Omental fat pad (tissue), 4 donors: ENCODE measurements around the gene CDK14. TPM values are rescaled to one million over a fixed set of nuclear protein-coding genes. Genes with fewer than 3 reads are reported as not detected.

Source experiments
- ATAC-seq: fragments of 150-250 bp; one replicate; pipeline ENCODE4 v1.9.1; 2016; ENCODE audit warnings: mild to moderate bottlenecking, moderate library complexity; ENCODE audit not compliant: low FRiP score
- DNase-seq: peaks from one replicate; pipeline ENCODE4 v3.0.0-alpha.2; 2019; ENCODE audit warnings: low spot score
- CTCF ChIP-seq, 3 donors: fragments of 450-650 bp; IDR thresholded peaks; one replicate each; pipeline ENCODE4 v1.5.1; 2016 to 2017; ENCODE audit warnings: antibody characterized with exemption in 3 of 3, mild to moderate bottlenecking in 3 of 3, moderate library complexity in 2 of 3
- total RNA-seq, 4 donors: library from RNA; depleted of rRNA; stranded (reverse); fragments of >200 nt; gene quantifications; one replicate each; pipeline ENCODE4 v1.1.0, GENCODE V29; 2016

CDK14 gene
- total RNA-seq, 4 donors from 2014 or later, result 25.2 to 40.3 (median 30.8) TPM

GRCh38 chr7:90743626-90744025 is 147.5 kb downstream of the CDK14 start:
- TF ChIP-seq CTCF (IDR thresholded peaks at IDR 0.05), result no peak
- DNase-seq (no peak), ATAC-seq (no peak)

- TF ChIP-seq CTCF (IDR thresholded peaks at IDR 0.05), result no peak
- ATAC-seq (no peak), DNase-seq (no peak)
These were observed 151.4 kb downstream of the CDK14 start for GRCh38 chr7:90747516-90747915.

DNA sequence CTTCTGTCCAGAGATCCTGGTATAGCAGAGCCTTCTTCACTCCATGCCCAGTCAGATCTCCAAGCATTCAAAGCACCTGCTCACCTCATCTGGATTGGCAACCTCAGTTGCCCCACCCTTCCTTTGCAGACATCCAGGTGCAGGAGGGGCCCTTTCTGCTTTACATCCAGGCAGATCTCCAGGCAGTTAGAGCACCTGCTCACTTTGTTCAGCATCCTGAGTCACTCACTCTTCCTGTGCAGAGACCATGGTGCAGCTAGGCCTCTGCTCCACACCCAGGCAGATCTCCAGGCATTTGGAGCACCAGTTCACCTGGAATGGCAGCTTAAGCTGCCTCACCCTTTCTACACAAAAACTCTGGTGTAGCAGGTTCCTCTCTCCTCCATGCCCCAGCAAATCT is 153.1 kb downstream of the CDK14 start:
- DNase-seq, result no peak
- no peak for ATAC-seq

DNA sequence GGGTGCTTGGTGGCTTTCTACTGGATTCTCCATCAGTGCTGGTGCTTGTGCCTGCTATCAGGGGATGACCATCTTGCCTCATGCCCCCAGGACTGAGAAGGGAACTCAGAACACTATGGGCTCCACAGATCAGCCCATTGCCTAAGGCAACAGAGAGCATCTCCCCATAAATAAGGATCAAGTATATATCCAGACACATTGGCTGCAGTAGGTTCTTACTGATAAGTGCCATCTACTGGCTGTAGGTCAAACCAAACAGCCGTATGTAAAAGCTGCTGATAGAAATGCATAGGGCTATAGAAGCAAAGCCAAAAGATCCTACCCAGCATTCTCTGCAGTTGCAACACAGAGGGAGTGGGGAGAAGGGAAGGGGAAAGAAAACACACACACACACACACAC is 153.7 kb downstream of the CDK14 start:
- ATAC-seq, result no peak
- no peak for TF ChIP-seq CTCF (IDR thresholded peaks at IDR 0.05)
- no peak for DNase-seq

More for the DNA sequence above, 153.1 kb downstream of the CDK14 start:
- TF ChIP-seq CTCF (IDR thresholded peaks at IDR 0.05), result no peak

GRCh38 chr7:90751595-90751994 is 155.5 kb downstream of the CDK14 start:
- DNase-seq, result no peak
- TF ChIP-seq CTCF (IDR thresholded peaks at IDR 0.05), result no peak

GRCh38 chr7:90752051-90752450 is 155.9 kb downstream of the CDK14 start:
- TF ChIP-seq CTCF (IDR thresholded peaks at IDR 0.05), result no peak
- DNase-seq (no peak), ATAC-seq (no peak)

More at GRCh38 chr7:90751595-90751994, 155.5 kb downstream of the CDK14 start:
- ATAC-seq, result no peak

- DNase-seq (no peak), ATAC-seq (no peak)
- no peak for TF ChIP-seq CTCF (IDR thresholded peaks at IDR 0.05)
These were observed 158.9 kb downstream of the CDK14 start for GRCh38 chr7:90755041-90755440.
